Karpas-422 (cell line): ENCODE measurements around the gene SORCS1. TPM values are rescaled to one million over a fixed set of nuclear protein-coding genes. Genes with fewer than 3 reads are reported as not detected.
"Not testable (repeated sequence)": the region's sequence is repeated elsewhere in the genome, so short reads cannot be mapped to it uniquely, and the experiment has no call there.

Source experiments
- DNase-seq: peaks from one replicate; pipeline ENCODE4 v3.0.0-alpha.2; 2015
- H2AFZ ChIP-seq: fragments of 200-600 bp; sonication (generic); 2 replicates; pipeline ENCODE4 v1.6.1; 2014; ENCODE audit warnings: antibody characterized with exemption, low read length, mixed read lengths
- H3K27ac ChIP-seq: fragments of 200-600 bp; sonication (generic); 2 replicates; pipeline ENCODE4 v1.5.1; 2014; ENCODE audit warnings: mild to moderate bottlenecking, low read length, moderate library complexity
- H3K27me3 ChIP-seq: fragments of 200-600 bp; sonication (generic); 2 replicates; pipeline ENCODE4 v1.6.1; 2014; ENCODE audit warnings: low read length, mixed read lengths
- H3K36me3 ChIP-seq: fragments of 200-600 bp; sonication (generic); 2 replicates; pipeline ENCODE4 v1.6.1; 2014; ENCODE audit warnings: low read length, mixed read lengths; ENCODE audit not compliant: insufficient read depth
- H3K4me1 ChIP-seq: fragments of 200-600 bp; sonication (generic); 2 replicates; pipeline ENCODE4 v1.6.1; 2014; ENCODE audit warnings: mild to moderate bottlenecking, low read length, mixed read lengths
- H3K4me2 ChIP-seq: fragments of 200-600 bp; sonication (generic); 2 replicates; pipeline ENCODE4 v1.6.1; 2014; ENCODE audit warnings: low read length, low read depth, mild to moderate bottlenecking; ENCODE audit not compliant: poor library complexity, severe bottlenecking
- H3K4me3 ChIP-seq: fragments of 200-600 bp; sonication (generic); 2 replicates; pipeline ENCODE4 v1.5.1; 2014; ENCODE audit warnings: mild to moderate bottlenecking, antibody characterized with exemption, low read length, mixed read lengths
- H3K79me2 ChIP-seq: fragments of 200-600 bp; sonication (generic); 2 replicates; pipeline ENCODE4 v1.6.1; 2014; ENCODE audit warnings: mild to moderate bottlenecking, low read length, mixed read lengths
- H3K9ac ChIP-seq: fragments of 200-600 bp; sonication (generic); 2 replicates; pipeline ENCODE4 v1.6.0; 2014; ENCODE audit warnings: low read length
- H3K9me2 ChIP-seq: fragments of 200-600 bp; sonication (generic), shearing (Covaris generic); replicated peaks from 2 replicates; pipeline ENCODE4 v1.6.0; 2014; ENCODE audit warnings: mild to moderate bottlenecking, low read length, moderate library complexity; ENCODE audit not compliant: insufficient read depth
- H3K9me3 ChIP-seq: fragments of 300-700, 200-600 bp; sonication (generic); 2 replicates; pipeline ENCODE4 v1.6.1; 2014; ENCODE audit warnings: low read length, mixed read lengths
- H4K20me1 ChIP-seq: fragments of 200-600 bp; sonication (generic); 2 replicates; pipeline ENCODE4 v1.6.1; 2014; ENCODE audit warnings: mild to moderate bottlenecking, antibody characterized with exemption, low read length, low read depth; ENCODE audit not compliant: insufficient read depth
- total RNA-seq: library from RNA; depleted of rRNA; stranded (reverse); fragments of >200 nt; shearing (Covaris generic); gene quantifications from 2 replicates; pipeline ENCODE4 v1.2.3, GENCODE V29; 2014; ENCODE audit warnings: low replicate concordance

Gene SORCS1
- total RNA-seq, 1 experiment from 2014 or later: not detected

- H3K27ac ChIP-seq: no peak overlapping the region
- H3K27me3 ChIP-seq: no peaks in the 10 kb centered on the region
Observed at GRCh38 chr10:106931159-106931852, 233.2 kb downstream of the SORCS1 start.

DNA sequence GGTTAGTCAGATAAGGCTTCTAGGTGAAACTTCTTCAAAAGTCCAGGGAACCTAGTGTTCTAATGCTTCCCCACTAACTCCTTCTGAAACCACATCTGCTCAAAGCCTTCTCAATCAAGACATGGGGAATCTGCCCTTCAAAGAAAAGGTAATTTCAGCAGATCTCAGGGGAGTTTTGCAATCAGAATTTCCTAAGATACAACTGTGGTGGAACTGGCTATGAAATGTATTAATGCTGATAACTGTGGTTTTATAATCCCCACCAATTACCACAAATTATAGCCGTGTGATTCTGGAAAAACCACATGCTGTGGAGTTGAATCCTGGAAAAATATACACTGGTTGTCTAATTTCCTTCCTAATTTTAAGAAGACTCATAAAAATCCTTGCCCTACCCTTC, 233.8 kb downstream of the SORCS1 start:
- H4K20me1 ChIP-seq: no peaks in the 10 kb centered on the region
- H3K79me2 ChIP-seq: no peaks in the 10 kb centered on the region
- no peak overlapping the region for H3K4me3 ChIP-seq
- H3K36me3 ChIP-seq: no peaks in the 10 kb centered on the region
- H3K27me3 ChIP-seq: no peaks in the 10 kb centered on the region
- no peak overlapping the region for H2AFZ ChIP-seq
- H3K9me3 ChIP-seq: peaks cover 3% of the 10 kb centered on the region; the same call in 1 of the 2 replicates
- H3K4me2 ChIP-seq: no peak overlapping the region
- DNase-seq: no peak
- H3K9me2 ChIP-seq: no peaks in the 10 kb centered on the region
- no peak overlapping the region for H3K9ac ChIP-seq
- H3K27ac ChIP-seq: no peak overlapping the region
- peaks cover 3% of the 10 kb centered on the region for H3K4me1 ChIP-seq

More at GRCh38 chr10:106931159-106931852, 233.2 kb downstream of the SORCS1 start:
- Histone ChIP-seq H2AFZ (no peak overlapping the region), H3K4me2 (no peak overlapping the region), H4K20me1 (no peaks in the 10 kb centered on the region), H3K4me1 (peaks cover 8% of the 10 kb centered on the region), H3K9ac (no peak overlapping the region), H3K36me3 (no peaks in the 10 kb centered on the region), H3K79me2 (no peaks in the 10 kb centered on the region), H3K9me3 (peaks cover 3% of the 10 kb centered on the region; the same call in 1 of the 2 replicates), H3K4me3 (no peak overlapping the region), H3K9me2 (no peaks in the 10 kb centered on the region)
- DNase-seq: no peak

GRCh38 chr10:106929291-106929895, 235.1 kb downstream of the SORCS1 start:
- no peak overlapping the region for H2AFZ ChIP-seq
- peaks cover under 1% of the 10 kb centered on the region; the same call in 1 of the 2 replicates for H3K9me3 ChIP-seq
- H3K4me3 ChIP-seq: no peak overlapping the region
- DNase-seq: no peak
- H4K20me1 ChIP-seq: no peaks in the 10 kb centered on the region
- no peak overlapping the region for H3K4me2 ChIP-seq
- H3K9ac ChIP-seq: no peak overlapping the region
- no peaks in the 10 kb centered on the region for H3K36me3 ChIP-seq
- no peaks in the 10 kb centered on the region for H3K27me3 ChIP-seq
- no peaks in the 10 kb centered on the region for H3K9me2 ChIP-seq
- H3K27ac ChIP-seq: no peak overlapping the region
- H3K4me1 ChIP-seq: no peaks in the 10 kb centered on the region
- no peaks in the 10 kb centered on the region for H3K79me2 ChIP-seq

- not testable (repeated sequence) for H3K4me3 ChIP-seq, H3K36me3 ChIP-seq
Observed at GRCh38 chr10:106928151-106928550, 236.4 kb downstream of the SORCS1 start.

DNA sequence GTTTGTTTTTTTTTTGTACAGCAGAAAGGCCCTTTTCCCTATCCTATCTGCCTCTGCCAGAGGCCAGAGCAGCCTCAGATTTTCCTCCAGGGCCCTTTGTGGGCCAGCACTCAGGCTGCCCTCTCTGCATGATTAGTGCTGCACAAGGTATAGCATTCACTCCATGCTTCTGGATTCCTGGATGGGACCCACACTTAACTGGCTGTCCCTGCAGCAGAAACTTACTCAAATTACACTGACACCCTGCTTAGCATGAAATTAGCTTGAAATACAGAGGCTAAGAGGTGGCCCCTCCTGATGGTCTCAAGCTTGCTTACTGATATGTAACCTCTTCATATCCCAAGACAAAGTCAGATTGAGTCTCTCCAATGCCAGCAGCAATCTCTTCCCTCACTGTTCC, 239.3 kb downstream of the SORCS1 start:
- no peak overlapping the region for H3K4me3 ChIP-seq
- no peaks in the 10 kb centered on the region for H3K79me2 ChIP-seq
- H4K20me1 ChIP-seq: no peaks in the 10 kb centered on the region
- H3K36me3 ChIP-seq: no peaks in the 10 kb centered on the region
- no peak overlapping the region for H2AFZ ChIP-seq
- H3K9me3 ChIP-seq: no peaks in the 10 kb centered on the region; the same call in none of the 2 replicates
- H3K9me2 ChIP-seq: no peaks in the 10 kb centered on the region
- H3K27ac ChIP-seq: no peak overlapping the region
- H3K4me1 ChIP-seq: no peaks in the 10 kb centered on the region
- no peak overlapping the region for H3K9ac ChIP-seq
- no peak overlapping the region for H3K4me2 ChIP-seq
- no peak for DNase-seq
- H3K27me3 ChIP-seq: no peaks in the 10 kb centered on the region

More at GRCh38 chr10:106928151-106928550, 236.4 kb downstream of the SORCS1 start:
- not testable (repeated sequence) for H2AFZ ChIP-seq, H3K9ac ChIP-seq, H3K27ac ChIP-seq, H3K79me2 ChIP-seq, H3K9me2 ChIP-seq, H3K27me3 ChIP-seq, H3K4me1 ChIP-seq, H3K9me3 ChIP-seq, H3K4me2 ChIP-seq, DNase-seq, H4K20me1 ChIP-seq

GRCh38 chr10:106920538-106920937, 244.0 kb downstream of the SORCS1 start:
- no peak overlapping the region for H3K9ac ChIP-seq
- H3K36me3 ChIP-seq: no peaks in the 10 kb centered on the region
- H3K4me1 ChIP-seq: no peaks in the 10 kb centered on the region
- H3K79me2 ChIP-seq: no peaks in the 10 kb centered on the region
- no peaks in the 10 kb centered on the region for H3K27me3 ChIP-seq
- no peak overlapping the region for H3K4me2 ChIP-seq
- no peak overlapping the region for H2AFZ ChIP-seq
- H3K27ac ChIP-seq: no peak overlapping the region
- no peak overlapping the region for H3K4me3 ChIP-seq
- H3K9me2 ChIP-seq: no peaks in the 10 kb centered on the region
- DNase-seq: no peak
- H4K20me1 ChIP-seq: no peaks in the 10 kb centered on the region
- H3K9me3 ChIP-seq: peaks cover 13% of the 10 kb centered on the region

GRCh38 chr10:106919871-106920282, 244.6 kb downstream of the SORCS1 start:
- no peaks in the 10 kb centered on the region for H4K20me1 ChIP-seq
- H2AFZ ChIP-seq: no peak overlapping the region
- H3K79me2 ChIP-seq: no peaks in the 10 kb centered on the region
- no peak overlapping the region for H3K9ac ChIP-seq
- H3K4me2 ChIP-seq: no peak overlapping the region
- DNase-seq: no peak
- H3K27me3 ChIP-seq: no peaks in the 10 kb centered on the region
- no peaks in the 10 kb centered on the region for H3K9me2 ChIP-seq
- H3K27ac ChIP-seq: no peak overlapping the region
- H3K4me1 ChIP-seq: no peaks in the 10 kb centered on the region
- H3K36me3 ChIP-seq: no peaks in the 10 kb centered on the region
- no peak overlapping the region for H3K4me3 ChIP-seq
- peaks cover 13% of the 10 kb centered on the region for H3K9me3 ChIP-seq

GRCh38 chr10:106917452-106918055, 247.0 kb downstream of the SORCS1 start:
- Histone ChIP-seq H4K20me1 (no peaks in the 10 kb centered on the region), H3K27me3 (no peaks in the 10 kb centered on the region), H2AFZ (no peak overlapping the region), H3K4me1 (no peaks in the 10 kb centered on the region), H3K4me3 (no peak overlapping the region), H3K36me3 (no peaks in the 10 kb centered on the region), H3K4me2 (no peak overlapping the region), H3K9me3 (peaks cover 20% of the 10 kb centered on the region), H3K9ac (no peak overlapping the region), H3K79me2 (no peaks in the 10 kb centered on the region), H3K27ac (no peak overlapping the region), H3K9me2 (no peaks in the 10 kb centered on the region)
- DNase-seq: no peak
